ENCODE results near the gene SUGCT.

DNA sequence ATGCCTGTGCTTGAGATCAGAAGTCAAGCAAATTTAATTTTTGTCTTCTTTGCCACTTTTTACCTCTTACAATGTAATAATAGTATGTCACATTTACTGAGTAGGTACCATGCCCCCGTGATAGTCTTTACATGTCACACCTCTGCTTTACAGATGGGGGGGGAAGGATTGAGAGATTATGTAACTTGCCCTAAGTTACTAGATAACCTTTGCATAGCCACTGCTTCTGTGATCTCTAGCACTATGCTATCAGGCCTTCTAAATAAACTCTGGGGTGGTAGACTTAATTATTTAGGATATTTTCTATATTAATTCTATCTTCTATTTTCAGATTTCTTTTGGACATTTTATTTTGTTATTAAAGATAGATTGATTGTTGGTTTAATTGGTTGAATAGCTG is 514.4 kb downstream of the SUGCT start:
- TF ChIP-seq, protein P1, sequence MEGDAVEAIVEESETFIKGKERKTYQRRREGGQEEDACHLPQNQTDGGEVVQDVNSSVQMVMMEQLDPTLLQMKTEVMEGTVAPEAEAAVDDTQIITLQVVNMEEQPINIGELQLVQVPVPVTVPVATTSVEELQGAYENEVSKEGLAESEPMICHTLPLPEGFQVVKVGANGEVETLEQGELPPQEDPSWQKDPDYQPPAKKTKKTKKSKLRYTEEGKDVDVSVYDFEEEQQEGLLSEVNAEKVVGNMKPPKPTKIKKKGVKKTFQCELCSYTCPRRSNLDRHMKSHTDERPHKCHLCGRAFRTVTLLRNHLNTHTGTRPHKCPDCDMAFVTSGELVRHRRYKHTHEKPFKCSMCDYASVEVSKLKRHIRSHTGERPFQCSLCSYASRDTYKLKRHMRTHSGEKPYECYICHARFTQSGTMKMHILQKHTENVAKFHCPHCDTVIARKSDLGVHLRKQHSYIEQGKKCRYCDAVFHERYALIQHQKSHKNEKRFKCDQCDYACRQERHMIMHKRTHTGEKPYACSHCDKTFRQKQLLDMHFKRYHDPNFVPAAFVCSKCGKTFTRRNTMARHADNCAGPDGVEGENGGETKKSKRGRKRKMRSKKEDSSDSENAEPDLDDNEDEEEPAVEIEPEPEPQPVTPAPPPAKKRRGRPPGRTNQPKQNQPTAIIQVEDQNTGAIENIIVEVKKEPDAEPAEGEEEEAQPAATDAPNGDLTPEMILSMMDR (IDR thresholded peaks at IDR 0.05), result no peak
- TF ChIP-seq POLR2A (IDR thresholded peaks at IDR 0.05), result no peak
